Measurements from ENCODE around the gene TCEAL3. TPM values are rescaled to one million over a fixed set of nuclear protein-coding genes. Genes with fewer than 3 reads are reported as not detected.

Gene TCEAL3
- total RNA-seq, 2 experiments from 2014 or later: 0.19 to 4.0 TPM

DNA sequence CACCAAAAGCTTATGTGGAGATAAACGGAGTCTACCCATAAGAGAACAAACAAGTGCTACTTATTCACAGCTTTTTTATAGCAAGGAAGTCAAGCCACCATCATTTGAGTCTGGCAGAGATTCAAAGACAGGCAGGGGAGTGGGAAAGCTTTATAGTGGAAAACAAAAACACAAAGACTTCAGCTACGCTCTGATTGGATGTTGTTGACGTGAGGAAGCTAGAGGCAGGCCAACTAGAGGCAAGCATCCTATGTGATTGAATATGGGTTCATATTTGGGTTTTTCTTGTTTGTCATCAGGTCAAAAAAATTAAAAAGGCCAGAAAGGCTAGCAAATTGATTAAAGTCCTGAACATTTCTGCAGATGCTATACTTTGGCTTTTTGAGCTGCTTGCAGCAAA, 23.2 kb upstream of the TCEAL3 start:
- Histone ChIP-seq H3K36me3 (ENCODE audit: insufficient read depth, low read length) (no peaks in the 10 kb centered on the region), H3K4me2 (ENCODE audit: low read length) (peak overlapping the region; percentile 69), H4K20me1 (ENCODE audit: insufficient read depth, low read length) (no peaks in the 10 kb centered on the region), H3K9me3 (ENCODE audit: low read length) (no peaks in the 10 kb centered on the region), H3K4me1 (ENCODE audit: insufficient read depth, low read length, poor library complexity, severe bottlenecking) (peaks cover 5% of the 10 kb centered on the region), H3K4me3 (ENCODE audit: low read depth, low read length, poor library complexity, severe bottlenecking) (no peak overlapping the region), H2AFZ (ENCODE audit: low read length) (peak overlapping the region; percentile 83; the same call in 1 of the 2 replicates), H3K27ac (ENCODE audit: low read depth, low read length, poor library complexity, severe bottlenecking) (no peak overlapping the region), H3K79me2 (ENCODE audit: insufficient read depth, low read depth, low read length) (no peaks in the 10 kb centered on the region), H3K9me2 (ENCODE audit: insufficient read depth, low read length) (no peaks in the 10 kb centered on the region)
- no peak for DNase-seq (ENCODE audit: low spot score)
- ChIA-PET POLR2A (interaction anchor here (0.6 to 0.7 kb wide), 2 partner anchors 20 to 37 kb away, joined by 3 read pairs; no protein-coding TSS in a partner anchor), CTCF (ENCODE audit: unreplicated experiment) (interaction anchor here (0.9 kb wide), 1 partner anchor 17 kb away, joined by 4 read pairs; no protein-coding TSS in a partner anchor)
- intact Hi-C loops (cut with micrococcal nuclease; ENCODE audit: unreplicated experiment): no loop called here
- no peak for TF ChIP-seq EZH2phosphoT487 (IDR thresholded peaks at IDR 0.05; ENCODE audit: borderline replicate concordance, low read depth, low read length)
- BruUV-seq (replicated peaks): no TSS peak

DNA sequence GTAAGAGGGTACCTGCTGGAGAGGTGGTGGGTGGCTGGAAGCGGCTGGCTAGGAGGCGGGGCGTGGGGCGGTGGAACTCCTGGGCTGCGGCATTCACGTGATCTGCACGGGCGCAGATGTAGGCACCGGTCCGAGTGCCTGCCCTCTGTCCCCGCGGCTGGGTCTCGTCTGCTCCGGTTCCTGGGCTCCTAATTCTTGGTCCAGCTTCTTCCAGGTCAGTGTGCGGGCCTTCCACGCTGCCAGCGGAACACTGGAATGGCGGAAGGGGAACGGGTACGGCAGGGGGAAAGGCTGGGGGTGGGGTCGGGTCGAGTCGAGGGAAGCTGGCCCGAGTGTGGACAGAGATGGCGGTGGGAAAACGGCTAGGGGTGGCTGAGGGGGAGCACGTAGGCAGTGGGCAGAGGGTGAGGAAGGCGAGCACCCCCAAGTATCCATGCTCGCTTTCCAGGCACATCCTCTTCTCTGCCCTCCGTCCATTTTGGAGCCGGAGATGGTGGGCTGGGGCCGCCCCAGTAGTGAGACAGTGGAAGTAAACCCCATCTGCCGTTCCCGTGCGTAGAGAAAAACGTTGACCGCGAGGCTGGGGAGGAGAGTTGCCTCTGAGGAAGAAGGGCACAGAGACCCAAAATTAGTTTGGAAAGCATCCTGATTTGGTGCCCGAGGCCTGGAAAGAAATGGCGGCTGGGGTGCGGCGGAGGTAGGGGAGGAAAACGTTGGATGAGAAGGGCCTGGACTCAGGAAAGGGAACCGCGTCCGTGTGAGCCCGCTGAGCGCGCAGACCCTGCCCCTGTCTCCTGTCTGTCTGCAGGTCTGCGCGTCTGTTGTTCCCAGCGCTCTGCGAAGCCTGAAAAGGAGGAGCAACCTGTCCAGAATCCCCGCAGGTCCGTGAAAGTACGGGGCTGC, 22.1 kb upstream of the TCEAL3 start, which contains the start of gene TCEAL4:
TSS of gene TCEAL4 (plus strand) at position 105 of the 903 bp plus-strand sequence. CDS start 1,161 bp downstream, outside the sequence.
- Histone ChIP-seq H3K4me2 (ENCODE audit: low read length) (peak within 1 kb of the TSS; percentile 69), H3K27ac (ENCODE audit: low read depth, low read length, poor library complexity, severe bottlenecking) (no peak within 1 kb of the TSS), H3K4me1 (ENCODE audit: insufficient read depth, low read length, poor library complexity, severe bottlenecking) (peaks cover 5% of the 10 kb centered on the region), H4K20me1 (ENCODE audit: insufficient read depth, low read length) (no peaks in the 10 kb centered on the region), H3K4me3 (ENCODE audit: low read depth, low read length, poor library complexity, severe bottlenecking) (peak within 1 kb of the TSS; percentile 77), H2AFZ (ENCODE audit: low read length) (peak within 1 kb of the TSS; percentile 83), H3K9me2 (ENCODE audit: insufficient read depth, low read length) (no peaks in the 10 kb centered on the region), H3K9me3 (ENCODE audit: low read length) (no peaks in the 10 kb centered on the region), H3K36me3 (ENCODE audit: insufficient read depth, low read length) (no peaks in the 10 kb centered on the region), H3K79me2 (ENCODE audit: insufficient read depth, low read depth, low read length) (no peaks in the 10 kb centered on the region)
- POLR2A ChIA-PET: no interaction called here
- CTCF ChIA-PET (ENCODE audit: unreplicated experiment): interaction anchor here (0.9 kb wide), 1 partner anchor 16 kb away, joined by 4 read pairs; no protein-coding TSS in a partner anchor
- TF ChIP-seq, protein P1, sequence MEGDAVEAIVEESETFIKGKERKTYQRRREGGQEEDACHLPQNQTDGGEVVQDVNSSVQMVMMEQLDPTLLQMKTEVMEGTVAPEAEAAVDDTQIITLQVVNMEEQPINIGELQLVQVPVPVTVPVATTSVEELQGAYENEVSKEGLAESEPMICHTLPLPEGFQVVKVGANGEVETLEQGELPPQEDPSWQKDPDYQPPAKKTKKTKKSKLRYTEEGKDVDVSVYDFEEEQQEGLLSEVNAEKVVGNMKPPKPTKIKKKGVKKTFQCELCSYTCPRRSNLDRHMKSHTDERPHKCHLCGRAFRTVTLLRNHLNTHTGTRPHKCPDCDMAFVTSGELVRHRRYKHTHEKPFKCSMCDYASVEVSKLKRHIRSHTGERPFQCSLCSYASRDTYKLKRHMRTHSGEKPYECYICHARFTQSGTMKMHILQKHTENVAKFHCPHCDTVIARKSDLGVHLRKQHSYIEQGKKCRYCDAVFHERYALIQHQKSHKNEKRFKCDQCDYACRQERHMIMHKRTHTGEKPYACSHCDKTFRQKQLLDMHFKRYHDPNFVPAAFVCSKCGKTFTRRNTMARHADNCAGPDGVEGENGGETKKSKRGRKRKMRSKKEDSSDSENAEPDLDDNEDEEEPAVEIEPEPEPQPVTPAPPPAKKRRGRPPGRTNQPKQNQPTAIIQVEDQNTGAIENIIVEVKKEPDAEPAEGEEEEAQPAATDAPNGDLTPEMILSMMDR (conservative IDR thresholded peaks at IDR 0.05; ENCODE audit: low read length): no peak
- no peak for TF ChIP-seq EZH2phosphoT487 (IDR thresholded peaks at IDR 0.05; ENCODE audit: borderline replicate concordance, low read depth, low read length)
- intact Hi-C loops (cut with micrococcal nuclease; ENCODE audit: unreplicated experiment): no loop called here
- peak; percentile 49 for DNase-seq (ENCODE audit: low spot score)
- no TSS peak for BruUV-seq (replicated peaks)

DNA sequence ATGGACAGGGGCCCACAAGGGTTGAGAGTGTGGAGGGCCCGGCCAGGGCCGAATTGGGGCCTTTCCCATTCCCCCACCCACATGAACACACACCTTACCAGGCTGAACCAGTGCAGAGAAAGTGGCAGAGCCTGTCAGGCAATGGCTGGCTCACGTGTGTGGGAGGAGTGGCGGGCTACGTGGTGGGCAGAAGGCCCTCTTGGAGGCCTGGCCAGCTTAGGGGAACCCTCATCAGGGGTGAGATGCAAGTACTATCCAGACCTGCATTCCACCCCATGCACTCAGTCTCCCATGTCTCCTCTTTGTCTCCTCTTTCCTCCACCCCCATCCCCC, 21.5 kb upstream of the TCEAL3 start:
- CTCF ChIA-PET (ENCODE audit: unreplicated experiment): no interaction called here
- POLR2A ChIA-PET: no interaction called here
- Histone ChIP-seq H3K79me2 (ENCODE audit: insufficient read depth, low read depth, low read length) (no peaks in the 10 kb centered on the region), H3K9me3 (ENCODE audit: low read length) (no peaks in the 10 kb centered on the region), H2AFZ (ENCODE audit: low read length) (no peak overlapping the region), H3K27ac (ENCODE audit: low read depth, low read length, poor library complexity, severe bottlenecking) (no peak overlapping the region), H3K9me2 (ENCODE audit: insufficient read depth, low read length) (no peaks in the 10 kb centered on the region), H3K4me1 (ENCODE audit: insufficient read depth, low read length, poor library complexity, severe bottlenecking) (peaks cover 5% of the 10 kb centered on the region), H4K20me1 (ENCODE audit: insufficient read depth, low read length) (no peaks in the 10 kb centered on the region), H3K4me3 (ENCODE audit: low read depth, low read length, poor library complexity, severe bottlenecking) (peak overlapping the region; percentile 77), H3K4me2 (ENCODE audit: low read length) (peak overlapping the region; percentile 69), H3K36me3 (ENCODE audit: insufficient read depth, low read length) (no peaks in the 10 kb centered on the region)
- DNase-seq (ENCODE audit: low spot score): no peak
- BruUV-seq (replicated peaks): no TSS peak
- TF ChIP-seq, protein P1 (conservative IDR thresholded peaks at IDR 0.05; ENCODE audit: low read length): no peak
- no peak for TF ChIP-seq EZH2phosphoT487 (IDR thresholded peaks at IDR 0.05; ENCODE audit: borderline replicate concordance, low read depth, low read length)
- intact Hi-C loops (cut with micrococcal nuclease; ENCODE audit: unreplicated experiment): no loop called here
